Activated CD4-positive, CD25-positive, alpha-beta regulatory T cell (primary cell): Measurements from ENCODE around the gene PTPN2.

Experiments
- DNase-seq, 4 experiments: peaks; one replicate each; lab custom pipeline; 2025; lab: John Stamatoyannopoulos, UW

Gene PTPN2

GRCh38 chr18:12857991-12858544 lies 26.0 kb downstream of the PTPN2 start:
- DNase-seq, result no peak

- DNase-seq, result no peak
Measured at GRCh38 chr18:12857215-12857905, 26.7 kb downstream of the PTPN2 start.

GRCh38 chr18:12855916-12856315 lies 28.1 kb downstream of the PTPN2 start:
- DNase-seq, result no peak

- DNase-seq, result no peak
Measured at GRCh38 chr18:12852566-12853315, 31.3 kb downstream of the PTPN2 start.

DNA sequence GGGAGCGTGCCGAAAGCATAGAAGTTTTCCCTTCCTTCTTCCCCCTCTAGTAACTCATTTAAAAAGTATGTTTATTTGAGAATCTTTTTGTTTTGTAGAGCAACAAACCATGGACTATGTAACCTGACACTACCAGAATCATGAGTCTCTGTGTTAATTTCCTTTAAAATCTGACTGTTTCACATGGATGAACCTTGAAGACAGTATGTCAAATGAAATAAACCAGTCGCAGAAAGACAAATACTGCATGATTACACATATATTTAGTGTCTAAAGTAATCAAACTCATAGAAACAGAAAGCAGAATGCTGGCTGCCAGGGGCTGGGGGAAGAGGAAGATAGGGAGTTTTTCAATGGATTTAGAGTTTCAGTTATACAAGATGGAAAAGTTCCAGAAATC lies 32.3 kb downstream of the PTPN2 start:
- no peak for DNase-seq

GRCh38 chr18:12849548-12849947 lies 34.5 kb downstream of the PTPN2 start:
- DNase-seq, result no peak

DNA sequence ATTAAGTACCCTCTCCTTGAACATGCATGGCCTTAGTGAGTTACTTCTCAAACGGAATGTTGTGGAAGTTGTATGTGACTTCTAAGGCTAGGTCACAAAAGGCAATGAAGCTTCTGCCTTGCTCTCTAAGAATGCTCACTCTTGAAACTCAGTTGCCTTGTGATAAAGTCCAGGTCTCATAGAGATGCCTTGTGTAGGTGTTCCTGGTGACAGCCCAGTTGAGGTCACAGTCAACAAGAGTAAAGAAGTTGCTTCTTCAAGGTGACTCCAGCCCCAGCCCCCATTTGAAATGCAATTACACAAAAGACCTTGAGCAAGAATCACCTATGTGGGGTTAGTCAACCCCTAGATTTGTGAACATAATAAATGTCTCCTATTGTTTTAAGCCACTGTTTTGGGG lies 35.6 kb downstream of the PTPN2 start:
- no peak for DNase-seq

GRCh38 chr18:12844391-12844790 lies 39.6 kb downstream of the PTPN2 start:
- no peak for DNase-seq

- DNase-seq, result no peak
Measured at GRCh38 chr18:12843420-12844350, 40.4 kb downstream of the PTPN2 start.

DNA sequence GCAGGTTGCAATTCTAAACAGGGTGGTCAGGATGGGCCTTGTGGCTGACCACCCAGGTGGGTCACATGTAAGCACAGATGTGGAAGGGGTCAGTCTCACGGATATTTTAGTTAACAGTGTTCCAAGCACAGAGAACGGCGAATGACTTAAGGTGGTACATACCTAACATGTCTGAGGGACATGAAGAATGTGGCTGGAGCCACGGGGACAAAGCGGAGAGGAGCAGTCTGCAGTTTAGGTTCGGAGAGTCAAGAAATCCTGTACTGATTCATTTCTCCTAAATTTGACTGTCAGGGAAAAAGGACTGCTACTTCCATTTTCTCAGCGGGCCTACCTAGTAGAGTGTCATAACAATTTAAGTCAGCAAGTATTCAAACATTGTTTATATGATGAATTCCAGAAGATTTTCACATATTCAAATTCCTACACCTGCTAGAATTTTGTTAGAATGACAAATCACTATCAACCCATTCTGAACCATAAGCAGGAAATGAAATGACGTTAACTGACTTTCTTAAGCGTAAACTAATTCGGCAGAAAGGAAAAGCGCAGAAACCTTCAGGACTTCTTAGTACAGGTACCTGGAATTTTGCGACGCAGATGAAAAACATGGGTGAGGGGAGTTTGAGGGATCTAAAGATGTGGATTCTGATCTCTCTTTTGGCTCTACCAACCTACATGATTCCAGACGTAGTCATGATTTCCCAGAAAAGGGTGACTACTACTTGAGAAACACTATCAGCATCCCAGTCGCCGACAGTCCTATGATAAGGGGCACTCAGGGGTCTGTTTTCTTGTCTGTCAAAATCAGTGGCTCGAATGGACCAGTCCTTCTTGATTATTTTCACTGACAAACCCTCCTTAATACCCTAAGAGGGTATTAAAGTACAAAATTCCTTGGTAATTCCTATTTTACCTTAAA lies 41.3 kb downstream of the PTPN2 start:
- DNase-seq, result no peak

- no peak for DNase-seq
Measured at GRCh38 chr18:12841070-12841469, 43.0 kb downstream of the PTPN2 start.

DNA sequence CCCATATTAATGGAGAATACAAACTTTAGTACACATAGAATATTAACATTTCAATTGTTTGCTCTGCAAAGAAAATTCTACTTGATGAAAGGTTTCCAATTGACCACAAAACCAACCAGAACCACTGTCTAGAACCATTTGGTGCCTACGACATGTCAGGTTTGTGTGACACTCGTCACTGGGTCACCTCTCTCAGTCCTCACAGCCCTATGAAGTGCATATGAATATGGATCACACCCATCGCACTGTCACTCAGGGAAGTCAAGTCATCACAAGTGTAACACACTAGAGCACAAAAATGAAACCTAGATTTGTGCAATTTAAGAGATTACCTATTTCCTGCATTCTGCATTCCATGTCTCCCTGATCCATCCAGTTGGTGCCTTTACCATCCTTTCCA lies 43.7 kb downstream of the PTPN2 start:
- DNase-seq, result no peak

- DNase-seq, result no peak
Measured at GRCh38 chr18:12839526-12840196, 44.4 kb downstream of the PTPN2 start.

- no peak for DNase-seq
Measured at GRCh38 chr18:12839057-12839525, 44.9 kb downstream of the PTPN2 start.

- no peak for DNase-seq
Measured at GRCh38 chr18:12838178-12838634, 45.8 kb downstream of the PTPN2 start.

DNA sequence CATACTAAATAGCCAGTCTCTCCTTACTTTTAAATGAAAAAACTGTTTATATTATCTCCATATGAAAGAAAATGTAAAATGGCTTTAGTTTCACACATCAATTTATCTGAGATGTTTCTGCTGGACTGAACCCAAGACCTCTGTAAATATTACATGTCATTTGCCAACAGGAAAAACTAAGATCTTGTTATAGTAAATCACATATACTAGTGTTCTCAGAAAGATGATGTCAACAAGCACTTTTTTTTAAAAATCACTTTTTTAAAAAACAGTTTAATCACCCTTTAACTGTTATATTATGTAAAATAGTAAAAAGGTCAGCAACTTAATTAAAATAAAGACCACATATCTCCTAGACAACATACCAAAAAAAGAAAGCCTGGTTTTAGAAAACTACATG lies 46.3 kb downstream of the PTPN2 start:
- no peak for DNase-seq

DNA sequence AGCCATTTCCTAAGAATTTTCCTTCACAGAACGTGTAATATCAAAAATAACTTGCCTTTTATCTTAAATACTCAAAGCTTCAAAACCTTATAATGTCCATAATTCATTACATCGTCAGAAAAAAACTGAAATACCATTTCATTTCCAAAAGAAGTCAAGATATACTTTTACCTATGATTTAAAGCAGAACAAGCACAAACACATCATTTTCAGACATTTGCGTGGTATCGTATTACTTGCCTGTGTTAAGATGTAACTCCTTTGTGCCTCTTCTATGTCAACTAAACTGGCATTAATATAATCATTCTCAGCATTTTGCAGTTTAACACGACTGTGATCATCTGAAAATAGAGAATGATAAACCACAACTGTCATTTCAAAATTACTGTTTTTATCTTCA lies 47.5 kb downstream of the PTPN2 start:
- no peak for DNase-seq

GRCh38 chr18:12828116-12829051 lies 55.7 kb downstream of the PTPN2 start:
- no peak for DNase-seq

DNA sequence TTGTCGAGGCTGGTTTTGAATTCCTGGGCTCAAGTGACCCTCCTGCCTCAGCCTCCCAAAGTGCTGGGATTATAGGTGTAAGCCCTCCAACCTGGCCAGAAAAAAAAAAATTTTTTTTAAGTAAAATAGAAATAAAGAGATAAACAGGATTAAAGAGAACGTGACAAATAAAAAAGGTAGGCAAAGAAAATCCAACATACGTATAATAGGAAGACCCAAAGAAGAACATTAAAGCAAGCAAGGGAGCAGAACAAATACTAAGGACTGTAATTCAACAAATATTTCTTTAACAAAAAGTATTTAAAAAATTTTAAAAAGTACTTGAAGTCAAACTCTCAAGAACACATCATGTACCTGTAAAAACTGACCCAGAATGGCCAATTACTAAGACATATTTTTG lies 56.4 kb downstream of the PTPN2 start:
- no peak for DNase-seq
